Naive thymus-derived CD4-positive, alpha-beta T cell (primary cell): ENCODE data around the gene HOXA3. TPM values are rescaled to one million over a fixed set of nuclear protein-coding genes. Genes with fewer than 3 reads are reported as not detected.

Experiments
- ATAC-seq: fragments of 150-1000 bp; cut with Tn5 transposase; 2 replicates; pipeline ENCODE4 v1.10.0; 2021; ENCODE audit warnings: mild to moderate bottlenecking, moderate library complexity
- CTCF ChIA-PET: fragments of 350-600 bp; sonication (Branson Sonifier 250); formaldehyde crosslinking; loops from one replicate; lab custom pipeline; 2021; ENCODE audit warnings: antibody characterized with exemption; lab: Charles Lee
- POLR2A ChIA-PET: fragments of 350-600 bp; sonication (Branson Sonifier 250); formaldehyde crosslinking; loops from one replicate; lab custom pipeline; 2021; ENCODE audit warnings: antibody characterized with exemption, inconsistent platforms; lab: Charles Lee
- DNase-seq, 9 donors: peaks; one replicate each; pipeline versions ENCODE4 v3.0.0 to v3.0.0-alpha.2; 2020 to 2022; ENCODE audit warnings: mixed read lengths in 1 of 9
- H3K27ac ChIP-seq: one replicate; pipeline ENCODE4 v1.7.0; 2013; ENCODE audit warnings: mild to moderate bottlenecking, low read depth, low read length, moderate library complexity
- H3K27me3 ChIP-seq, 2 donors: one replicate each; pipeline ENCODE4 v1.7.0; 2013; ENCODE audit warnings: low read length in 2 of 2, mild to moderate bottlenecking in 2 of 2, moderate library complexity in 2 of 2; ENCODE audit not compliant: control insufficient read depth in 2 of 2, insufficient read depth in 2 of 2
- H3K36me3 ChIP-seq, 3 experiments: 1 replicate in 2 of 3; 2 replicates in 1 of 3; pipeline ENCODE4 v1.7.0; 2013; ENCODE audit warnings: low read length in 3 of 3, mild to moderate bottlenecking in 3 of 3, moderate library complexity in 1 of 3; ENCODE audit not compliant: insufficient read depth in 3 of 3, control insufficient read depth in 2 of 3
- H3K4me1 ChIP-seq, 2 donors: one replicate each; pipeline ENCODE4 v1.7.0; 2013; ENCODE audit warnings: low read length in 2 of 2, mild to moderate bottlenecking in 2 of 2, moderate library complexity in 1 of 2; ENCODE audit not compliant: control insufficient read depth in 2 of 2, insufficient read depth in 2 of 2
- H3K4me3 ChIP-seq: 2 replicates; pipeline ENCODE4 v1.7.0; 2013; ENCODE audit warnings: mild to moderate bottlenecking, low read length
- H3K9me3 ChIP-seq, 3 experiments: 1 replicate in 2 of 3; 2 replicates in 1 of 3; pipeline ENCODE4 v1.7.0; 2013; ENCODE audit warnings: low read length in 3 of 3; ENCODE audit not compliant: control insufficient read depth in 2 of 3
- H3K27ac Mint-ChIP-seq, 9 donors: one replicate each; pipeline ENCODE4 v1.8.0; 2020 to 2022; ENCODE audit warnings: mixed read lengths in 9 of 9, mild to moderate bottlenecking in 8 of 9, moderate library complexity in 5 of 9, inconsistent platforms in 2 of 9
- H3K27me3 Mint-ChIP-seq, 5 donors: one replicate each; pipeline ENCODE4 v1.8.0; 2021 to 2022; ENCODE audit warnings: mixed read lengths in 5 of 5, mild to moderate bottlenecking in 1 of 5
- H3K36me3 Mint-ChIP-seq, 5 donors: one replicate each; pipeline ENCODE4 v1.8.0; 2020 to 2022; ENCODE audit warnings: mixed read lengths in 5 of 5, mild to moderate bottlenecking in 3 of 5, inconsistent platforms in 1 of 5
- H3K4me1 Mint-ChIP-seq, 7 donors: one replicate each; pipeline ENCODE4 v1.8.0; 2020 to 2022; ENCODE audit warnings: mixed read lengths in 7 of 7, mild to moderate bottlenecking in 3 of 7, inconsistent platforms in 1 of 7
- H3K4me3 Mint-ChIP-seq, 10 donors: one replicate each; pipeline ENCODE4 v1.8.0; 2020 to 2022; ENCODE audit warnings: mild to moderate bottlenecking in 10 of 10, mixed read lengths in 10 of 10, moderate library complexity in 6 of 10, inconsistent platforms in 2 of 10
- H3K9me3 Mint-ChIP-seq, 11 donors: one replicate each; pipeline ENCODE4 v1.8.0; 2020 to 2022; ENCODE audit warnings: mixed read lengths in 11 of 11, mild to moderate bottlenecking in 4 of 11, inconsistent platforms in 1 of 11, moderate library complexity in 1 of 11
- intact Hi-C, 2 donors: fragments of 100-400 bp; cut with micrococcal nuclease; formaldehyde crosslinking; loops; one replicate each; pipeline ENCODE4 v1.15.1; 2023
- polyA plus RNA-seq, 2 donors: library from polyadenylated mRNA; unstranded; fragments of 300-500 nt; fragmentation: Illumina TruSeq; gene quantifications; one replicate each; pipeline ENCODE4 v1.2.3, GENCODE V29; 2021
- total RNA-seq, 6 experiments: library from RNA in 5 of 6; stranded (reverse) in 5 of 6; gene quantifications; 1 replicate in 5 of 6; 2 replicates in 1 of 6; pipeline ENCODE4 v1.2.3 and lab custom pipeline; 2021 to 2026

HOXA3 gene
- total and polyA plus RNA-seq, 7 experiments from 2014 or later, result 0.12 TPM; not detected in 6

GRCh38 chr7:27073076-27073475 is 79.3 kb downstream of the HOXA3 start:
- ChIA-PET POLR2A (no interaction called here), CTCF (no interaction called here)
- peaks cover 0 to 3% of the 10 kb centered on the region in 2 donors for H3K27me3 ChIP-seq
- peaks cover 0 to 7% (median 0%) of the 10 kb centered on the region in 11 donors for H3K9me3 Mint-ChIP-seq
- no peak overlapping the region for H3K27ac Mint-ChIP-seq
- H3K4me1 ChIP-seq, result no peaks in the 10 kb centered on the region
- no peaks in the 10 kb centered on the region for H3K9me3 ChIP-seq
- ATAC-seq (no peak), DNase-seq (no peak)
- H3K4me3 Mint-ChIP-seq, result no peak overlapping the region
- no peak overlapping the region for H3K27ac ChIP-seq
- no peaks in the 10 kb centered on the region for H3K4me1 Mint-ChIP-seq
- intact Hi-C loops, result no loop called here
- H3K36me3 Mint-ChIP-seq, result peaks cover 0 to 3% (median 0%) of the 10 kb centered on the region in 5 donors
- no peaks in the 10 kb centered on the region for H3K36me3 ChIP-seq
- H3K27me3 Mint-ChIP-seq, result peaks cover 4 to 25% (median 14%) of the 10 kb centered on the region in 5 donors
- no peak overlapping the region for H3K4me3 ChIP-seq

- ChIA-PET CTCF (interaction anchor here (0.7 kb wide), 1 partner anchor 148 kb away, joined by 3 read pairs; no protein-coding TSS in a partner anchor), POLR2A (no interaction called here)
- peaks cover 0 to 9% (median 4%) of the 10 kb centered on the region in 7 donors for H3K4me1 Mint-ChIP-seq
- peaks cover 0 to 7% (median 0%) of the 10 kb centered on the region in 11 donors for H3K9me3 Mint-ChIP-seq
- H3K27me3 Mint-ChIP-seq, result peaks cover 4 to 33% (median 18%) of the 10 kb centered on the region in 5 donors
- no peak for DNase-seq
- peak; percentile 66 for ATAC-seq
- Histone ChIP-seq H3K4me3 (no peak overlapping the region), H3K9me3 (no peaks in the 10 kb centered on the region), H3K4me1 (no peaks in the 10 kb centered on the region), H3K36me3 (no peaks in the 10 kb centered on the region), H3K27me3 (peaks cover 0 to 5% of the 10 kb centered on the region in 2 donors), H3K27ac (no peak overlapping the region)
- H3K4me3 Mint-ChIP-seq, result no peak overlapping the region
- no peak overlapping the region for H3K27ac Mint-ChIP-seq
- intact Hi-C loops, result no loop called here
- no peaks in the 10 kb centered on the region for H3K36me3 Mint-ChIP-seq
Measured at GRCh38 chr7:27071622-27072390, 80.6 kb downstream of the HOXA3 start.

GRCh38 chr7:27068259-27068658 is 84.1 kb downstream of the HOXA3 start:
- Mint-ChIP-seq H3K4me1 (peaks cover 0 to 12% (median 6%) of the 10 kb centered on the region in 7 donors), H3K27ac (no peak overlapping the region), H3K9me3 (no peaks in the 10 kb centered on the region), H3K36me3 (no peaks in the 10 kb centered on the region), H3K27me3 (peaks cover 4 to 32% (median 12%) of the 10 kb centered on the region in 5 donors), H3K4me3 (no peak overlapping the region)
- ATAC-seq, result no peak
- ChIA-PET CTCF (no interaction called here), POLR2A (no interaction called here)
- DNase-seq, result no peak
- Histone ChIP-seq H3K27ac (no peak overlapping the region), H3K27me3 (peaks cover 0 to 5% of the 10 kb centered on the region in 2 donors), H3K4me3 (no peak overlapping the region), H3K9me3 (no peaks in the 10 kb centered on the region), H3K36me3 (no peaks in the 10 kb centered on the region), H3K4me1 (no peaks in the 10 kb centered on the region)
- intact Hi-C loops, result no loop called here

GRCh38 chr7:27066148-27066547 is 86.2 kb downstream of the HOXA3 start:
- intact Hi-C loops, result no loop called here
- no peak overlapping the region for H3K4me3 ChIP-seq
- H3K27me3 ChIP-seq, result peaks cover 0 to 5% of the 10 kb centered on the region in 2 donors
- no peaks in the 10 kb centered on the region for H3K4me1 ChIP-seq
- peaks cover under 1 to 25% (median 6%) of the 10 kb centered on the region in 5 donors for H3K27me3 Mint-ChIP-seq
- H3K36me3 Mint-ChIP-seq, result no peaks in the 10 kb centered on the region
- no peaks in the 10 kb centered on the region for H3K36me3 ChIP-seq
- H3K9me3 ChIP-seq, result no peaks in the 10 kb centered on the region
- no peak for DNase-seq
- CTCF ChIA-PET, result no interaction called here
- peaks cover 0 to 12% (median 6%) of the 10 kb centered on the region in 7 donors for H3K4me1 Mint-ChIP-seq
- no peak overlapping the region for H3K4me3 Mint-ChIP-seq
- no peak overlapping the region for H3K27ac ChIP-seq
- POLR2A ChIA-PET, result no interaction called here
- H3K27ac Mint-ChIP-seq, result no peak overlapping the region
- no peaks in the 10 kb centered on the region for H3K9me3 Mint-ChIP-seq
- ATAC-seq, result no peak

- H3K36me3 Mint-ChIP-seq, result no peaks in the 10 kb centered on the region
- DNase-seq (no peak), ATAC-seq (no peak)
- H3K27ac Mint-ChIP-seq, result no peak overlapping the region
- Histone ChIP-seq H3K27ac (no peak overlapping the region), H3K27me3 (peaks cover 0 to 5% of the 10 kb centered on the region in 2 donors), H3K9me3 (no peaks in the 10 kb centered on the region), H3K4me3 (no peak overlapping the region), H3K36me3 (no peaks in the 10 kb centered on the region), H3K4me1 (no peaks in the 10 kb centered on the region)
- CTCF ChIA-PET, result no interaction called here
- POLR2A ChIA-PET, result no interaction called here
- H3K27me3 Mint-ChIP-seq, result peaks cover 4 to 25% (median 11%) of the 10 kb centered on the region in 5 donors
- no peaks in the 10 kb centered on the region for H3K9me3 Mint-ChIP-seq
- intact Hi-C loops, result no loop called here
- H3K4me3 Mint-ChIP-seq, result no peak overlapping the region
- H3K4me1 Mint-ChIP-seq, result peaks cover 0 to 12% (median 6%) of the 10 kb centered on the region in 7 donors
Measured at GRCh38 chr7:27065709-27066108, 86.7 kb downstream of the HOXA3 start.

GRCh38 chr7:27064661-27065060 is 87.7 kb downstream of the HOXA3 start:
- Mint-ChIP-seq H3K9me3 (no peaks in the 10 kb centered on the region), H3K27me3 (peaks cover 4 to 32% (median 14%) of the 10 kb centered on the region in 5 donors), H3K4me3 (no peak overlapping the region), H3K4me1 (peaks cover 0 to 12% (median 6%) of the 10 kb centered on the region in 7 donors), H3K36me3 (no peaks in the 10 kb centered on the region), H3K27ac (no peak overlapping the region)
- CTCF ChIA-PET, result no interaction called here
- Histone ChIP-seq H3K4me3 (no peak overlapping the region), H3K4me1 (no peaks in the 10 kb centered on the region), H3K27ac (no peak overlapping the region), H3K9me3 (no peaks in the 10 kb centered on the region), H3K27me3 (peaks cover 0 to 5% of the 10 kb centered on the region in 2 donors), H3K36me3 (no peaks in the 10 kb centered on the region)
- POLR2A ChIA-PET, result no interaction called here
- ATAC-seq, result no peak
- DNase-seq, result no peak
- intact Hi-C loops, result no loop called here

- CTCF ChIA-PET, result no interaction called here
- H3K27ac Mint-ChIP-seq, result peak overlapping the region in 1 of 9 donors; percentile 4
Measured at GRCh38 chr7:27064159-27064558, 88.2 kb downstream of the HOXA3 start.

More at GRCh38 chr7:27064159-27064558, 88.2 kb downstream of the HOXA3 start:
- peaks cover 8 to 37% (median 15%) of the 10 kb centered on the region in 5 donors for H3K27me3 Mint-ChIP-seq
- intact Hi-C loops, result no loop called here
- H3K9me3 Mint-ChIP-seq, result no peaks in the 10 kb centered on the region
- H3K4me3 ChIP-seq, result no peak overlapping the region
- peaks cover 0 to 5% of the 10 kb centered on the region in 2 donors for H3K27me3 ChIP-seq
- no peaks in the 10 kb centered on the region for H3K36me3 ChIP-seq
- H3K27ac ChIP-seq, result no peak overlapping the region
- POLR2A ChIA-PET, result no interaction called here
- no peak overlapping the region for H3K4me3 Mint-ChIP-seq
- H3K4me1 Mint-ChIP-seq, result peaks cover 0 to 12% (median 6%) of the 10 kb centered on the region in 7 donors
- no peaks in the 10 kb centered on the region for H3K4me1 ChIP-seq
- ATAC-seq (no peak), DNase-seq (no peak)
- H3K9me3 ChIP-seq, result no peaks in the 10 kb centered on the region
- H3K36me3 Mint-ChIP-seq, result no peaks in the 10 kb centered on the region
